GM19397 (cell line): ENCODE results near the gene UMOD.
A peak's percentile ranks its signal among the peaks of the same experiment; 100 is the strongest.

Experiments
- ATAC-seq: cut with Tn5 transposase; IDR thresholded peaks from one replicate; pipeline ENCODE4 v1.9.1; 2021; ENCODE audit warnings: mild to moderate bottlenecking, moderate library complexity; ENCODE audit not compliant: unreplicated experiment

Gene UMOD

DNA sequence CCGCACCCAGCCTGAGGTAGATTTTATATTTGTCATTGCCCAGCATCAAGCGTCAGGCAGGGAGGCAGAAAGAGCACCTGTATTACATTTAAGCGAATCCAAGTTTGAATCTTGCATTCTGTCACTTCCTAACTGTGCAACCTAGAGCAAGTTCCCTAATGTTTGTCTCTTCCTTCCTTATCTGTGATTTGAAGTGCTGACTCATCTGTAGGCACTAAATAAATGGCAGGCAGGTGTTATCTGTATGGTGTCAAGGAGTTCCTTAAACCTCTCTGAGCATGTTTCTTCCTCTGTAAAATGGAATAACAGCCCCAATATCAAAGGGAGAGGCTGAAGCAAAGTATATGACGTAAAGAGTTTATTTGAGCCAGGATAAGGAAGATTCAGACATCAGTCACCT lies 49.5 kb downstream of the UMOD start:
- ATAC-seq, result no peak

- no peak for ATAC-seq
These were observed 50.1 kb downstream of the UMOD start for GRCh38 chr16:20302389-20302788.

- ATAC-seq, result no peak
These were observed 50.7 kb downstream of the UMOD start for GRCh38 chr16:20301840-20302239.

DNA sequence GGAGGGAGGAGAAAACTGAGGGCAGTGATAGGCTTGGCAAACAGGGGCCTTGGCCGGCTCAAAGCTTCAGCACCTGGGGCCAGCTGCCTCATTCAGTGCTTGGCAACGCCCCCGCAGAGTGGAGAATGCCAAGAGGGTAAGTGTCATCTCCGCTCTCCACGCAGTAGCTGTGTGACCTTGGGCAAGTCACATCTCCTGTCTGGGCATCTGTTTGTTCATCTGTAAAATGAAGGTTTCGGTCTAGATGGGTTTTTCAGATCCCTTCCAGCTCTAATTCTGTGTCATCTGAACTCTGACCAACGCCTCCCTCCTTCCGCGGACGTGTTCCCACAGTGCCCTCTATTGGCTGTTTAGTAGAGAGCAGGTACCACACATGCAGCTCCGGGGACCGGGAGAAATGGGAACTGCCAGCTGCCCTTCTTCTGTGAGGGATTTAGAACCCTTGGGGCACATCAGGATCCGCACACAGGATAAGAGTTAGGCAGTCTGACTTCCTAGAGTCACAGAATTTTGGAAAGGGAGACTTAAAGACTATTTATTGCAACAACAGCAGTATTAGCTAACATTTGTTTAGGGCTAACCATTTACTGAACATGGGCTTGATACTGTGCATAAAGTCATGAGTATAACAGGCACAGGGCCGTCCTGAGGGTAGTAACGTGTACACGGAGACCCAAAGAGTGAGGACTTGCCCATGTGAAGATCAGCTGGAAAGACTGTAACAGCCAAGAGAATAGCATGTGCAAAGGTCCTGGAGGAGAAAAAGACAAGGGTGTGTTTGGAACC lies 52.0 kb downstream of the UMOD start:
- ATAC-seq, result peak; percentile 58

- no peak for ATAC-seq
These were observed 54.1 kb downstream of the UMOD start for GRCh38 chr16:20298452-20298851.

- ATAC-seq, result no peak
These were observed 61.0 kb downstream of the UMOD start for GRCh38 chr16:20291208-20292206.

DNA sequence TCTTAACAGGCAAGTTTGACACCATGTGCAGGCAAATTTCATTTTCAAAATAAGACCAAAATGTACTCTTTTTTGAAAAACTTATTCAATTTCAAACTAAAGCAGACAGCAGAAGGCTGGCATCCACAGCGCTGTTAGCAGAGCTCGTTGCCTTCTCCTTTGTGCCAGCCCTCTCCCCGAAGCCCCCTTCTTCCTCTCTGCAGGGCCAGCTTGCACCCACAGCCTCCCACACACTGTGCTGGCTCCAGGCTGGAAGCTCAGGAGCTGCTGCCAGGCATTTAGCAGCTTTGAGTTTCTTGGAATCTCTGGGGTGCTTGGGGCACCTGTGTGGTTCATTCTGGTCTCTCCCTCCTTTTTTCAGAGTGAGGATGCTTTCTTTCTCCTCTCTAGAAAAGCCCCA lies 62.9 kb downstream of the UMOD start:
- no peak for ATAC-seq

DNA sequence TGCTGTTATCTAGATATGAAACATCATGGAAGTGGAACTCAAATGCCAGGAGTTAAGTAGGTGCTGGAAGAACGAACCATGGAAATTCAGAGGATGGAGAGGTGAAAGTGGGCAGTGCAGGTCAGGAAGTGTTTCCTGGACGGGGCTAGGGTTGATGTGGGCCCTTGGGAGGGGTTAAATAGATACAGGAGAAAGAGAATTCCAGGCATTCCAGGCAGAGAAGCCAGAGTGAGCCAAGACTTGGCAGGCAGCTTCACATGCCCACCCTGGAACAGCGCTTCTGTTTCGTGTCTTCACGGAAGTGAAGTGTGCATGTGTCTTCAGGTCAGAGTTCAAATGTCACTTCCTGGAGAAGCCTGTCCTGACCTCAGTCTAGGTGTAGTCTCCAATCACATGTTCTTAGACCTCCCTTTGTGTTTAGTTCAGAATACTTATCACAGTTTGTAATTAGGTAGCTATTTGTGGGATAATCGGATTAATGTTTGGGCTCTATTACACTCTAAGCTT lies 66.5 kb downstream of the UMOD start:
- ATAC-seq, result no peak
